ENCODE measurements around the gene SASH3.

- TF ChIP-seq EZH2 (optimal IDR thresholded peaks at IDR 0.05; ENCODE audit: low read depth, low read length) = no peak
- TF ChIP-seq CTCF (IDR thresholded peaks at IDR 0.05; ENCODE audit: low read length) = no peak
- no peak for TF ChIP-seq EZH2phosphoT487 (IDR thresholded peaks at IDR 0.05; ENCODE audit: low read length)
Measured at GRCh38 chrX:129782706-129783105, 3.0 kb downstream of the SASH3 start.
